ENCODE measurements around the gene OR10H3. TPM values are rescaled to one million over a fixed set of nuclear protein-coding genes. Genes with fewer than 3 reads are reported as not detected.
"Not testable (repeated sequence)": the region's sequence is repeated elsewhere in the genome, so short reads cannot be mapped to it uniquely, and the experiment has no call there.

Gene OR10H3
- total and polyA plus RNA-seq, 7 experiments from 2014 or later: not detected

DNA sequence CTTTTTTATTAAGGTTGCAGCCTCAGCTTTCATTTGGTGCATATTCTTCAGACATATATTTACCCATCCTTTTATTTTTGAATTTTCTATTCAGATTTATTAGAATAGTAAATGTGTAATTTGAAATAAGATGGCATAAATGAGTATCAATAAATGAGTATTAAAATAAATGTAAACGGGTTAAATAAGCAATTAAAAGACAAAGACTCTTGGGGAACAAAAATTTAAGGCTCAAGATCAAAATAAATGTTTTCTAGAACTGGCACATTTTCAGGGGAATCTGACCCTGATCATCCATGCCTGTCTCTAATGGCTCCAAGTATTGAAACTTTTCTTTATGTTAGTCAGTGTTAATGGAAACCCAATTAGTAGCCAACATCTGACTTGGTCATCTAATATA is 3.0 kb downstream of the OR10H3 start:
- Histone ChIP-seq H3K27me3 (ENCODE audit: control insufficient read depth in 2 of 2, insufficient read depth in 2 of 2, low read length in 2 of 2) (peaks cover 0 to 12% of the 10 kb centered on the region in 2 donors), H3K4me3 (ENCODE audit: low read length) (no peak overlapping the region), H3K9me3 (ENCODE audit: control insufficient read depth in 2 of 3, low read length in 3 of 3) (no peaks in the 10 kb centered on the region), H3K36me3 (ENCODE audit: control insufficient read depth in 2 of 3, insufficient read depth in 3 of 3, low read length in 3 of 3) (no peaks in the 10 kb centered on the region), H3K27ac (ENCODE audit: low read depth, low read length) (no peak overlapping the region), H3K4me1 (ENCODE audit: control insufficient read depth in 2 of 2, insufficient read depth in 2 of 2, low read length in 2 of 2) (no peaks in the 10 kb centered on the region)
- H3K27ac Mint-ChIP-seq: no peak overlapping the region
- H3K9me3 Mint-ChIP-seq: peaks cover 5 to 25% (median 13%) of the 10 kb centered on the region in 11 donors
- H3K36me3 Mint-ChIP-seq: peaks cover 6 to 14% (median 8%) of the 10 kb centered on the region in 5 donors
- ATAC-seq: no peak
- H3K27me3 Mint-ChIP-seq: peaks cover 7 to 34% (median 32%) of the 10 kb centered on the region in 5 donors
- ChIA-PET POLR2A (no interaction called here), CTCF (no interaction called here)
- H3K4me3 Mint-ChIP-seq: no peak overlapping the region
- intact Hi-C loops (cut with micrococcal nuclease): no loop called here
- no peak for DNase-seq
- peaks cover 0 to 3% (median 0%) of the 10 kb centered on the region in 7 donors for H3K4me1 Mint-ChIP-seq

DNA sequence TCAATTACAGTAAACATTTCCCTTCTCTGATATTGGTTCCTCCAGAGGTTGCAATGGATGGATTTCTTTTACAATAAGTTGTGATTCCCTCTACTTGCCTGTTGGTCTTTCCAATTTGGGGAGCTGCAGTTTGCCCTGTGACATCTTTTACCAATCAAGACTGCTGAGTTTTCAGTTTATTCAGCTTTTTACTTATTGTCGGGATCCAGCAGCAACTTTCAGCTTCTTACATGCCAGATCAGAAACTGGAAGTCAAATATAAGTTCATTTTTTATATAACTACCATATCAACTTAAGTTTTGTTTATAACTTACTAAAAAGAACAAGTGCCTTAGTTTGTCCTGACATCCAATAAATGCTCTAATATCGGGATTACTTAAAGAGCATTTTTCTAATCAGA is 10.5 kb downstream of the OR10H3 start:
- ATAC-seq (no peak), DNase-seq (no peak)
- peaks cover 0 to 6% (median 0%) of the 10 kb centered on the region in 11 donors for H3K9me3 Mint-ChIP-seq
- CTCF ChIA-PET: interaction anchor here (0.6 kb wide), 1 partner anchor 739 kb away, joined by 5 read pairs; no protein-coding TSS in a partner anchor
- no peak overlapping the region for H3K27ac Mint-ChIP-seq
- Histone ChIP-seq H3K27me3 (ENCODE audit: control insufficient read depth in 2 of 2, insufficient read depth in 2 of 2, low read length in 2 of 2) (peaks cover 6 to 7% of the 10 kb centered on the region in 2 donors), H3K27ac (ENCODE audit: low read depth, low read length) (no peak overlapping the region), H3K4me1 (ENCODE audit: control insufficient read depth in 2 of 2, insufficient read depth in 2 of 2, low read length in 2 of 2) (no peaks in the 10 kb centered on the region), H3K9me3 (ENCODE audit: control insufficient read depth in 2 of 3, low read length in 3 of 3) (no peaks in the 10 kb centered on the region), H3K4me3 (ENCODE audit: low read length) (no peak overlapping the region), H3K36me3 (ENCODE audit: control insufficient read depth in 2 of 3, insufficient read depth in 3 of 3, low read length in 3 of 3) (no peaks in the 10 kb centered on the region)
- no peaks in the 10 kb centered on the region for H3K36me3 Mint-ChIP-seq
- no peaks in the 10 kb centered on the region for H3K4me1 Mint-ChIP-seq
- POLR2A ChIA-PET: no interaction called here
- no peak overlapping the region for H3K4me3 Mint-ChIP-seq
- intact Hi-C loops (cut with micrococcal nuclease): no loop called here
- peaks cover 50 to 71% (median 67%) of the 10 kb centered on the region in 5 donors for H3K27me3 Mint-ChIP-seq

DNA sequence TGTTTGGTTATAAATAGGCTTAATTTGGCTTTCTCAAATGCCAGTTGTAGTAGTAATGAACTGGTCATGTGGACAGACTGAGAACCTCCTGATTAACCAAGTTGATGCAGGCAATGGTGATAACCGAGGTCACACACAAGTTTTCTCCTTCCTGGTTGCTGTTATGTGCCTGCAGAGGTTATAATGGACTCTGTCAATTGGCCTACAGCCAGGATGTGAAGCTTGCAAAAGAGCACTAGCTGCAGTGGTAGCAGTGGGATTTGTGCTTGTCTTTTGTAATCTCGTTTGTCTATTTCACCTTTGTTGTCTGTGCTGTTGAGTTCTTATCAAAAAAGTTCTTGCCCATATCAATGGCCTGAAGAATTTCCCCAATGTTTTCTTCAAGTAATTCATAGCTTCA is 20.6 kb downstream of the OR10H3 start:
- no peak overlapping the region for H3K27ac ChIP-seq (ENCODE audit: low read depth, low read length)
- no peak overlapping the region for H3K4me3 ChIP-seq (ENCODE audit: low read length)
- DNase-seq: no peak
- no peaks in the 10 kb centered on the region for H3K36me3 ChIP-seq (ENCODE audit: control insufficient read depth in 2 of 3, insufficient read depth in 3 of 3, low read length in 3 of 3)
- intact Hi-C loops (cut with micrococcal nuclease): no loop called here
- H3K27me3 Mint-ChIP-seq: peaks cover 61 to 84% (median 76%) of the 10 kb centered on the region in 5 donors
- no peak for ATAC-seq
- no peaks in the 10 kb centered on the region for H3K4me1 ChIP-seq (ENCODE audit: control insufficient read depth in 2 of 2, insufficient read depth in 2 of 2, low read length in 2 of 2)
- peaks cover 0 to 6% (median 3%) of the 10 kb centered on the region in 5 donors for H3K36me3 Mint-ChIP-seq
- H3K27ac Mint-ChIP-seq: no peak overlapping the region
- H3K4me3 Mint-ChIP-seq: no peak overlapping the region
- H3K9me3 Mint-ChIP-seq: peaks cover 0 to 15% (median 7%) of the 10 kb centered on the region in 11 donors
- CTCF ChIA-PET: no interaction called here
- H3K9me3 ChIP-seq (ENCODE audit: control insufficient read depth in 2 of 3, low read length in 3 of 3): no peaks in the 10 kb centered on the region
- peaks cover 6 to 15% of the 10 kb centered on the region in 2 donors for H3K27me3 ChIP-seq (ENCODE audit: control insufficient read depth in 2 of 2, insufficient read depth in 2 of 2, low read length in 2 of 2)
- peaks cover 0 to 10% (median 0%) of the 10 kb centered on the region in 7 donors for H3K4me1 Mint-ChIP-seq
- POLR2A ChIA-PET: no interaction called here

DNA sequence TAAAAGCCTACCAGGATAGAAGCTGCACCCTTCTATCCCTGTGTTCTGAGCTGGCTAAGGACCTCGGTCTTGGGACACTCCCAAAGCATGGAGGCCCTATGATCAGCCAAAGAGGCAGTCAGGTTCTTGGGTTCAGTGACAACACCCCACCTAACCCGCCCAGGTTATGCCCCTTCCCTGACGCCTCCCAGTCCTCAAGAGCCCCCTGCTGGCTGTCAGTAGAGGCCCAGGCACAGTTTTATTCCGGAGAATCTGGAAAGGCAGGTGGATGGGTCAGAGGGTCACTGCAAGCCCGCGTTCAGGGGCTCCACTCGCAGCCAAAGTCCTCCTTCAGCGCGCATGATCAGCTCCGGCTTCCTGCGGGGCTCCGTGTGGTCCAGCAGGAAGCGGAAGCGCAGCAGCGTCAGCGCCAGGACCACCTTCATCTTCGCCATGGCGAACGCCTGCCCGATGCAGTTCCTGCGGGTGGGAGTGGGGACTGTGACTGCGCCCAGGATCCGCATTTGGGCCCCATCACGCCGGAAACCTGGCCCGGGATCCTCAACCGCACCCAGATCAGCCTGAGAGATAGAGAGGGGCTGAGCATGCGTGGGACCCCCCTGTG is 22.3 kb downstream of the OR10H3 start:
- Mint-ChIP-seq H3K4me3 (no peak overlapping the region), H3K4me1 (peaks cover 0 to 10% (median 0%) of the 10 kb centered on the region in 7 donors), H3K27me3 (peaks cover 49 to 72% (median 71%) of the 10 kb centered on the region in 5 donors), H3K27ac (no peak overlapping the region), H3K9me3 (peaks cover 0 to 15% (median 7%) of the 10 kb centered on the region in 11 donors), H3K36me3 (peaks cover 0 to 6% (median 3%) of the 10 kb centered on the region in 5 donors)
- ATAC-seq (no peak), DNase-seq (no peak)
- no peak overlapping the region for H3K27ac ChIP-seq (ENCODE audit: low read depth, low read length)
- CTCF ChIA-PET: no interaction called here
- intact Hi-C loops (cut with micrococcal nuclease): no loop called here
- H3K4me1 ChIP-seq (ENCODE audit: control insufficient read depth in 2 of 2, insufficient read depth in 2 of 2, low read length in 2 of 2): no peaks in the 10 kb centered on the region
- H3K9me3 ChIP-seq (ENCODE audit: control insufficient read depth in 2 of 3, low read length in 3 of 3): no peaks in the 10 kb centered on the region
- no peaks in the 10 kb centered on the region for H3K36me3 ChIP-seq (ENCODE audit: control insufficient read depth in 2 of 3, insufficient read depth in 3 of 3, low read length in 3 of 3)
- peaks cover 6 to 15% of the 10 kb centered on the region in 2 donors for H3K27me3 ChIP-seq (ENCODE audit: control insufficient read depth in 2 of 2, insufficient read depth in 2 of 2, low read length in 2 of 2)
- no peak overlapping the region for H3K4me3 ChIP-seq (ENCODE audit: low read length)
- POLR2A ChIA-PET: no interaction called here

DNA sequence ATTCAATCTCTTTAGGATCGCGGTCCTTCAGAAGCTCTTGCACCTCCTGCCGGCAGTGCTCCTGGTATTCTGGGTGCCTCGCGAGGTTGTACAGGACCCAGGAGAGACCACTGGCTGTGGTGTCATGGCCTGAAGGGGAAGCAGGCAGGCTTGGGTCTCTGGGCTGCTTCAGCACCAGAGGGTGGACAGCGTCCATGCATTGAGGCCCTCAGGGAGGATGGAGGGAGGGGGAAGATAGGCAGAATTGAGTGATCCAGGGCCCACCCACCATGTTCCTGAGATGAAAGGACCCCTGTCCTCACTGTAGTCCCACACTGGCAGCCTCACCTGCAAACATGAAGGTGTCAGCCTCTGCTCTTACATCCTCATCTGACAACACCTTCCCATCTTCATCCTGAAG is 31.8 kb downstream of the OR10H3 start:
- H3K27ac ChIP-seq (ENCODE audit: low read depth, low read length): no peak overlapping the region
- DNase-seq (no peak), ATAC-seq (no peak)
- H3K36me3 Mint-ChIP-seq: peaks cover 0 to 5% (median 0%) of the 10 kb centered on the region in 5 donors
- no peak overlapping the region for H3K4me3 ChIP-seq (ENCODE audit: low read length)
- ChIA-PET POLR2A (no interaction called here), CTCF (no interaction called here)
- intact Hi-C loops (cut with micrococcal nuclease): no loop called here
- peaks cover 4 to 55% (median 34%) of the 10 kb centered on the region in 5 donors for H3K27me3 Mint-ChIP-seq
- no peaks in the 10 kb centered on the region for H3K4me1 Mint-ChIP-seq
- H3K9me3 Mint-ChIP-seq: peaks cover 0 to 8% (median 0%) of the 10 kb centered on the region in 11 donors
- no peaks in the 10 kb centered on the region for H3K4me1 ChIP-seq (ENCODE audit: control insufficient read depth in 2 of 2, insufficient read depth in 2 of 2, low read length in 2 of 2)
- no peaks in the 10 kb centered on the region for H3K27me3 ChIP-seq (ENCODE audit: control insufficient read depth in 2 of 2, insufficient read depth in 2 of 2, low read length in 2 of 2)
- H3K36me3 ChIP-seq (ENCODE audit: control insufficient read depth in 2 of 3, insufficient read depth in 3 of 3, low read length in 3 of 3): no peaks in the 10 kb centered on the region
- H3K27ac Mint-ChIP-seq: no peak overlapping the region
- no peak overlapping the region for H3K4me3 Mint-ChIP-seq
- no peaks in the 10 kb centered on the region for H3K9me3 ChIP-seq (ENCODE audit: control insufficient read depth in 2 of 3, low read length in 3 of 3)

DNA sequence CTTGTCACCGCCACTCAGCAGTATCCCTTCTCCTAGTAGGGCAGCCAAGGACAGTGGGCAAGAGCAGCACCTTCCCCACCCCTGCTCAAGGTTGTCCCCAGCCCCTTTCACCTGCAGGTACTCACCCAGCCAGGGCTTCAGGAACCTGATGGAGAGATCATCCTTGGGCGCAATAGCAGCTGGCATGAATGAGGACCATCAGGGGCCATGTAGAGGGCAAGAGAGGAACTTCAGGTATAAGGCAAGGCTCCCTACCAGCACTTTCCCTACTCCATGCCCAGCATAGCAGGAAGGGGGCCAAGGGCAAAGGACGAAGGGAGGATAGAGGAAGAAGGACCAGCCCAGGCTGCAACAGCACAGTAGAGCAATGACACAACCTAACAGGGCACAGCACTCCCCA is 36.4 kb downstream of the OR10H3 start:
- H3K27me3 Mint-ChIP-seq: peaks cover 2 to 55% (median 42%) of the 10 kb centered on the region in 5 donors

DNA sequence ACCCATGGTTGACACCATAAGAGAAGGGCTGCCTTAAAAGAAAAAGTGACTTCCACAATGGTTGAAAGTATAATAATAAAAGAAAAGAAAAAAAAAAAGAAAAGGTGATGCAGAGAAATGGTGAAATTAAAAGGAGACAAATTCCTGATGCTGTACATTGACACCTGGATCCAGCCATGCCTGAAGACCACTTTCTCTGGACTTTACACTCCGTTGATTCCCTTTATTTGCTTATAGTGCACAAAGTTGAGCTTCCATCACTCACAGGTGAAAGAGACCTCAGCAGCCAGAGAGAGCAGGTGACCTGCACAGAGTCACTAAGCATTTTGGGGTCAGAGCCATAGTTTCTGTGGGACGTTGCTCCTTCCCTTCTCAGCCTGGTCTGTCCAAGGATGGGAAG is 37.5 kb downstream of the OR10H3 start:
- DNase-seq (no peak), ATAC-seq (no peak)
- Mint-ChIP-seq H3K9me3 (peaks cover 0 to 8% (median 0%) of the 10 kb centered on the region in 11 donors), H3K4me3 (no peak overlapping the region), H3K4me1 (peaks cover 0 to 4% (median under 1%) of the 10 kb centered on the region in 7 donors), H3K27me3 (peaks cover 2 to 50% (median 37%) of the 10 kb centered on the region in 5 donors), H3K36me3 (no peaks in the 10 kb centered on the region), H3K27ac (no peak overlapping the region)
- ChIA-PET POLR2A (interaction anchor here (0.5 kb wide), 1 partner anchor 13 kb away, joined by 3 read pairs; no protein-coding TSS in a partner anchor), CTCF (interaction anchor here (1.2 kb wide), 1 partner anchor 34 kb away, joined by 4 read pairs; no protein-coding TSS in a partner anchor)
- intact Hi-C loops (cut with micrococcal nuclease): no loop called here
- no peak overlapping the region for H3K4me3 ChIP-seq (ENCODE audit: low read length)
- H3K9me3 ChIP-seq (ENCODE audit: control insufficient read depth in 2 of 3, low read length in 3 of 3): no peaks in the 10 kb centered on the region
- no peaks in the 10 kb centered on the region for H3K36me3 ChIP-seq (ENCODE audit: control insufficient read depth in 2 of 3, insufficient read depth in 3 of 3, low read length in 3 of 3)
- no peaks in the 10 kb centered on the region for H3K4me1 ChIP-seq (ENCODE audit: control insufficient read depth in 2 of 2, insufficient read depth in 2 of 2, low read length in 2 of 2)
- H3K27me3 ChIP-seq (ENCODE audit: control insufficient read depth in 2 of 2, insufficient read depth in 2 of 2, low read length in 2 of 2): no peaks in the 10 kb centered on the region
- no peak overlapping the region for H3K27ac ChIP-seq (ENCODE audit: low read depth, low read length)

More for the DNA sequence above, 36.4 kb downstream of the OR10H3 start:
- H3K4me3 Mint-ChIP-seq; H3K9me3 Mint-ChIP-seq; H3K36me3 ChIP-seq (ENCODE audit: control insufficient read depth in 2 of 3, insufficient read depth in 3 of 3, low read length in 3 of 3); H3K36me3 Mint-ChIP-seq; CTCF ChIA-PET; DNase-seq; H3K27ac ChIP-seq (ENCODE audit: low read depth, low read length); ATAC-seq; H3K4me1 Mint-ChIP-seq; POLR2A ChIA-PET; intact Hi-C loops (cut with micrococcal nuclease); H3K27ac Mint-ChIP-seq; H3K4me3 ChIP-seq (ENCODE audit: low read length); H3K4me1 ChIP-seq (ENCODE audit: control insufficient read depth in 2 of 2, insufficient read depth in 2 of 2, low read length in 2 of 2); H3K9me3 ChIP-seq (ENCODE audit: control insufficient read depth in 2 of 3, low read length in 3 of 3); H3K27me3 ChIP-seq (ENCODE audit: control insufficient read depth in 2 of 2, insufficient read depth in 2 of 2, low read length in 2 of 2): not testable (repeated sequence)

All from naive thymus-derived CD4-positive, alpha-beta T cell (primary cell).